Measurements from ENCODE around the gene PLEKHO1. TPM values are rescaled to one million over a fixed set of nuclear protein-coding genes. Genes with fewer than 3 reads are reported as not detected.
"Not testable (repeated sequence)": the region's sequence is repeated elsewhere in the genome, so short reads cannot be mapped to it uniquely, and the experiment has no call there.

The PLEKHO1 gene
- total and polyA plus RNA-seq, 2 experiments from 2014 or later: 26.9 to 30.7 TPM

DNA sequence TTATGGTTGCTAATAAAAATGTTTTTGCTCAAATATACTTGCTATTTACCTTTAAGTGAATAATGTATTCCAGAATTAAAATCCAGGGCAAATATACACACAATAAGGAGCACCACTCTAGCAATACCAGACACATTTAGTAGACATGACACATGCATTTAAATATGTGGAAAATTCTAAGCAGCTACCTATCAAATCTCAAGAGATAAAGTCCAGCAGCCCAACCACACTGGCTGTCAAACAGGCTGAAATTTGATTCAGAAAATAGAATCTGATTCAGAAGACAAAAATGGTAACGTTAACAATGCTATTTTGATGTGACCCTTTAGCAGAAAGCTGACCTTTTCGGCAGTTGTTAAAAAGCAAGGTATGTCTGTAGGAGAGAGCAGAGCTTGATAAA lies 42.3 kb downstream of the PLEKHO1 start:
- Histone ChIP-seq H3K79me2 (ENCODE audit: insufficient read depth) (no peaks in the 10 kb centered on the region), H2AFZ (peak overlapping the region; percentile 33; the same call in 1 of the 2 replicates), H3K9me2 (ENCODE audit: insufficient read depth) (no peaks in the 10 kb centered on the region), H3K36me3 (ENCODE audit: low read depth) (no peaks in the 10 kb centered on the region), H3K27me3 (replicated peaks; ENCODE audit: insufficient read depth) (no peaks in the 10 kb centered on the region), H3F3A (ENCODE audit: insufficient read depth) (peaks cover 25% of the 10 kb centered on the region), H3K4me2 (ENCODE audit: unreplicated experiment) (peak overlapping the region; percentile 69), H3K9me3 (ENCODE audit: low read depth) (no peaks in the 10 kb centered on the region), H3K9ac (no peak overlapping the region), H4K20me1 (ENCODE audit: insufficient read depth) (no peaks in the 10 kb centered on the region), H3K4me1 (ENCODE audit: insufficient read depth) (peaks cover 35% of the 10 kb centered on the region), H3K4me3 (peak overlapping the region; percentile 6; the same call in 1 of the 2 replicates), H3K27ac (peak overlapping the region; percentile 22; the same call in 1 of the 2 replicates)
- 15 to 16% methylated on average over 2 of the region's 2 CpGs for WGBS, 2 experiments (ENCODE audit: low coverage in 1 of 2, low lambda C conversion rate in 2 of 2, missing lambda C conversion rate in 2 of 2)
- TF ChIP-seq EZH2 (IDR thresholded peaks at IDR 0.05; ENCODE audit: insufficient read depth, poor library complexity, severe bottlenecking) (no peak), EZH2phosphoT487 (IDR thresholded peaks at IDR 0.05; ENCODE audit: insufficient read depth, low read depth) (no peak)
- in situ Hi-C loops (cut with MboI): no loop called here
- peak; percentile 48 for DNase-seq

DNA sequence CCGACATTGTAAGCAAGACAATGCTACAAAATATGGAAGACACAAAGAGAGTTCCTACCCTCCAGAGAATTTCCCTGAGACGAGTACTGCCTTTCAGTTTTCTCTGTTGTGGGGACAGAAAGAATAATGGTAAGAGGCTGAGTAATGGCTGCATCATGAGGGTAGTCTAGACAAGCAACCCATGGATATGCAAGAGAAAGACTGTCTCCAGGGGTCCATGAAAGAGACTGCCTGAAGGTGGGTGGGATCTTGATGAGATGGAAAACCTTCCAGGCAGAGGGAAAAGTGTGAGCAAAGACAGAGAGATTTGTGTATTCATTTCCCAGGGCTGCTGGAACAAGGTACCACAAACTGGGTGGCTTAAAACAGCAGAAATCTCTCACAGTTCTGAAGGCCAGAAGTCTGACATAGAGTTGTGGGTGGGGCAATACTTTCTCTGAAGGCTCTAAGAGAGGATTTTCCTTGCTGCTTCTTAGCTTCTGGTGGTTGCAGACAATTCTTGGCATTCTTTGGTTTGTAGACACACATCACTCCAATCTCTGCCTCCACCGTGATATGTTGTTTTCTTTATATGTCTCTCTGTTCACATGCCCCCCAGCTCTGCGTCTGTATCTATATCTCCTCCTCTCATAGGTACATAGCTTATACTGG lies 44.8 kb downstream of the PLEKHO1 start:
- no peaks in the 10 kb centered on the region for H3K9me2 ChIP-seq (ENCODE audit: insufficient read depth)
- H3K79me2 ChIP-seq (ENCODE audit: insufficient read depth): no peaks in the 10 kb centered on the region
- no peak for TF ChIP-seq EZH2 (IDR thresholded peaks at IDR 0.05; ENCODE audit: insufficient read depth, poor library complexity, severe bottlenecking)
- TF ChIP-seq EZH2phosphoT487 (IDR thresholded peaks at IDR 0.05; ENCODE audit: insufficient read depth, low read depth): no peak
- no peaks in the 10 kb centered on the region for H3K27me3 ChIP-seq (replicated peaks; ENCODE audit: insufficient read depth)
- peak overlapping the region; percentile 70 for H2AFZ ChIP-seq
- peak overlapping the region; percentile 60 for H3K27ac ChIP-seq
- peaks cover 26% of the 10 kb centered on the region for H3F3A ChIP-seq (ENCODE audit: insufficient read depth)
- peaks cover 26% of the 10 kb centered on the region for H3K4me1 ChIP-seq (ENCODE audit: insufficient read depth)
- in situ Hi-C loops (cut with MboI): no loop called here
- peak; percentile 71 for DNase-seq
- no peaks in the 10 kb centered on the region for H3K9me3 ChIP-seq (ENCODE audit: low read depth)
- no peaks in the 10 kb centered on the region for H3K36me3 ChIP-seq (ENCODE audit: low read depth)
- 36 to 38% methylated on average over 4 of the region's 4 CpGs for WGBS, 2 experiments (ENCODE audit: low coverage in 1 of 2, low lambda C conversion rate in 2 of 2, missing lambda C conversion rate in 2 of 2)
- H3K9ac ChIP-seq: no peak overlapping the region
- no peak overlapping the region for H3K4me3 ChIP-seq
- no peaks in the 10 kb centered on the region for H4K20me1 ChIP-seq (ENCODE audit: insufficient read depth)
- no peak overlapping the region for H3K4me2 ChIP-seq (ENCODE audit: unreplicated experiment)

DNA sequence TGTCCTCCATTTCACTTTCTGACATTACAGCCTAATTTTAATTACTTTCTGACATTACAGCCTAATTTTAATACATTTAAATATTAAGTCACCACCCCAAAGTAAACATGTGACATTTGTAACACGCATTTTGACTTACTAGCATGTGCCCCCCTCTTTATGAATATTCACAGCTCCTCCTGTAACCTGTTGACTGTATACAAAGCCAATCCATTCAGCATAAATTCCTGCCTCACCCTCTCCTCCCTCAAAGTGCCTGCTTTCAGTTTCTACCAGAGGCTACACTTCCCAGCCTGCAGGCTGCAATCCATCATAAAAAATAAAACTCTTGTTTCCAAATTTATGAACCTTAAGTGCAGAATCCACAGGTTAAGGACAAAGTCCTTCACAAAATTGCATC lies 46.7 kb downstream of the PLEKHO1 start:
- H3K4me2 ChIP-seq (ENCODE audit: unreplicated experiment): no peak overlapping the region
- WGBS, 2 experiments (ENCODE audit: low coverage in 1 of 2, low lambda C conversion rate in 2 of 2, missing lambda C conversion rate in 2 of 2): 59 to 63% methylated on average over 1 of the region's 1 CpG
- TF ChIP-seq EZH2 (IDR thresholded peaks at IDR 0.05; ENCODE audit: insufficient read depth, poor library complexity, severe bottlenecking) (no peak), EZH2phosphoT487 (IDR thresholded peaks at IDR 0.05; ENCODE audit: insufficient read depth, low read depth) (no peak)
- H2AFZ ChIP-seq: no peak overlapping the region
- peaks cover 26% of the 10 kb centered on the region for H3K4me1 ChIP-seq (ENCODE audit: insufficient read depth)
- H3F3A ChIP-seq (ENCODE audit: insufficient read depth): peaks cover 27% of the 10 kb centered on the region
- no peaks in the 10 kb centered on the region for H4K20me1 ChIP-seq (ENCODE audit: insufficient read depth)
- H3K27me3 ChIP-seq (replicated peaks; ENCODE audit: insufficient read depth): no peaks in the 10 kb centered on the region
- no peaks in the 10 kb centered on the region for H3K9me2 ChIP-seq (ENCODE audit: insufficient read depth)
- no peak overlapping the region for H3K27ac ChIP-seq
- DNase-seq: no peak
- no peaks in the 10 kb centered on the region for H3K9me3 ChIP-seq (ENCODE audit: low read depth)
- no peak overlapping the region for H3K9ac ChIP-seq
- H3K4me3 ChIP-seq: no peak overlapping the region
- in situ Hi-C loops (cut with MboI): no loop called here
- no peaks in the 10 kb centered on the region for H3K79me2 ChIP-seq (ENCODE audit: insufficient read depth)
- H3K36me3 ChIP-seq (ENCODE audit: low read depth): no peaks in the 10 kb centered on the region

DNA sequence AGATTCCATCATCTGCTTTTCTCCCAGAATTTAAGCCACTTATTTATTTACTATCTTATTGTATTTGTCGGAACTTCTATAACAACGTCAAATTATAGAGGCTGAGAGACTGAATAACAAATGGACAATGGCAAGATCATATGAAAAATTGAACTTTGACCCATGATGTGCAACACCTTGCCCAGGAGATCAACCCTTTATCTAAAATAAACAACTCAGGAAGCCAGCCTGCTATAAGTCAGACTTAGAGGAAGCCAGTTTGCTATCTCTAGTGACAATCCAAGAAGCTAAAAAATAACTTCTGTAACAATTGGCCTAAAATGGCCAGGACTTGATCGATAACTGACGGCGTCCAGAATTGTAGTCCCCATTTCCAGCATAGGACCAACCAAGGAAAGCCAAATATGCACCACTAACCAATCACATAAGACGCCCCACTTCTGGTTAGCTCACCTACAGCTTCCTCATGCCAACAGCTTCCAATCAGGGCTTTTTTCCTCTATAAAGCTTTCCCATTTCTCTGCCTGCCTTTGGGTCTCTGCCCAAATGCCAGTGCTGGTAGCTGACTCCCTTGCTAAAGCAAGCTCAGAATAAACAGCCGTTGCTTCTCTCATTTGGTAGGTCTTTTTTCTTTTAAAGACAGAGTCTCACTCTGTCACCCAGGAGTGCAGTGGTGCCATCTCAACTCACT lies 57.7 kb downstream of the PLEKHO1 start:
- H3K9ac ChIP-seq: no peak overlapping the region
- 86 to 91% methylated on average over 7 of the region's 7 CpGs for WGBS, 2 experiments (ENCODE audit: low coverage in 1 of 2, low lambda C conversion rate in 2 of 2, missing lambda C conversion rate in 2 of 2)
- H3K27me3 ChIP-seq (replicated peaks; ENCODE audit: insufficient read depth): no peaks in the 10 kb centered on the region
- in situ Hi-C loops (cut with MboI): no loop called here
- H3K36me3 ChIP-seq (ENCODE audit: low read depth): no peaks in the 10 kb centered on the region
- H4K20me1 ChIP-seq (ENCODE audit: insufficient read depth): no peaks in the 10 kb centered on the region
- H3K79me2 ChIP-seq (ENCODE audit: insufficient read depth): no peaks in the 10 kb centered on the region
- H3F3A ChIP-seq (ENCODE audit: insufficient read depth): no peaks in the 10 kb centered on the region
- no peak overlapping the region for H3K4me2 ChIP-seq (ENCODE audit: unreplicated experiment)
- no peaks in the 10 kb centered on the region for H3K9me3 ChIP-seq (ENCODE audit: low read depth)
- no peak overlapping the region for H3K4me3 ChIP-seq
- TF ChIP-seq EZH2 (IDR thresholded peaks at IDR 0.05; ENCODE audit: insufficient read depth, poor library complexity, severe bottlenecking) (no peak), EZH2phosphoT487 (IDR thresholded peaks at IDR 0.05; ENCODE audit: insufficient read depth, low read depth) (no peak)
- no peak overlapping the region for H3K27ac ChIP-seq
- H2AFZ ChIP-seq: no peak overlapping the region
- H3K4me1 ChIP-seq (ENCODE audit: insufficient read depth): no peaks in the 10 kb centered on the region
- no peaks in the 10 kb centered on the region for H3K9me2 ChIP-seq (ENCODE audit: insufficient read depth)
- DNase-seq: no peak

DNA sequence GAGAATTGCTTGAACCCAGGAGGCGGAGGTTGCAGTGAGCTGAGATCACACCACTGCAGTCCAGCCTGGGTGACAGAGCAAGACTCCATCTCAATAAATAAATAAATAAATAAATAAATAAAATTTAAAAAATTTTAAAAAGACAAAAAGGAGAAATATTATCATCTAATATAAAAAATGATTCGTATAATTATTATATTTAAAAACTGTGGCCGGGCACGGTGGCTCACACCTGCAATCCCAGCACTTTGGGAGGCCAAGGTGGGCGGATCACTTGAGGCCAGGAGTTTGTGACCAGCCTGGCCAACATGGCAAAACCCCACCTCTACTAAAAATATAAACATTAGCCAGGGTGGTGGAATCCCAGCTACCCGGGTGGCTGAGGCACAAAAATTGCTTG lies 58.7 kb downstream of the PLEKHO1 start:
- H3K27ac ChIP-seq; H3K9me2 ChIP-seq (ENCODE audit: insufficient read depth); H4K20me1 ChIP-seq (ENCODE audit: insufficient read depth); H3K9ac ChIP-seq; DNase-seq; H2AFZ ChIP-seq; H3K4me2 ChIP-seq (ENCODE audit: unreplicated experiment); H3K27me3 ChIP-seq (replicated peaks; ENCODE audit: insufficient read depth); H3F3A ChIP-seq (ENCODE audit: insufficient read depth); H3K36me3 ChIP-seq (ENCODE audit: low read depth); H3K9me3 ChIP-seq (ENCODE audit: low read depth); H3K4me1 ChIP-seq (ENCODE audit: insufficient read depth); in situ Hi-C loops (cut with MboI); H3K4me3 ChIP-seq; H3K79me2 ChIP-seq (ENCODE audit: insufficient read depth): not testable (repeated sequence)
- WGBS, 2 experiments (ENCODE audit: low coverage in 1 of 2, low lambda C conversion rate in 2 of 2, missing lambda C conversion rate in 2 of 2): 81 to 92% methylated on average over 6 of the region's 6 CpGs

Data from GM23248 (cell line).